Breast epithelium (tissue), 4 donors: Measurements from ENCODE around the gene HIPK4. TPM values are rescaled to one million over a fixed set of nuclear protein-coding genes. Genes with fewer than 3 reads are reported as not detected.
"Not testable (repeated sequence)": the region's sequence is repeated elsewhere in the genome, so short reads cannot be mapped to it uniquely, and the experiment has no call there.

ENCODE experiments used
- DNase-seq, 2 donors: peaks; one replicate each; pipeline ENCODE4 v3.0.0-alpha.2; 2019; ENCODE audit warnings: low spot score in 2 of 2
- H3K27ac ChIP-seq, 2 donors: fragments of 200-600 bp; sonication (generic) in 1 of 2; one replicate each; pipeline ENCODE4 v1.5.1; 2016 to 2019; ENCODE audit warnings: mild to moderate bottlenecking in 1 of 2
- H3K27me3 ChIP-seq, 2 donors: fragments of 200-600 bp; sonication (generic) in 1 of 2; one replicate each; pipeline versions ENCODE4 v1.5.1 to v1.6.0; 2017 to 2019; ENCODE audit warnings: control low read depth in 1 of 2, mild to moderate bottlenecking in 1 of 2
- H3K36me3 ChIP-seq: fragments of 200-600 bp; one replicate; pipeline ENCODE4 v1.5.1; 2019
- H3K4me1 ChIP-seq, 2 donors: fragments of 200-600 bp; sonication (generic); one replicate each; pipeline ENCODE4 v1.5.1; 2016 to 2019; ENCODE audit warnings: control low read depth in 1 of 2
- H3K4me3 ChIP-seq, 3 donors: fragments of 200-600 bp; sonication (generic); 1 replicate in 2 of 3; 2 replicates in 1 of 3; pipeline ENCODE4 v1.5.1; 2016 to 2019; ENCODE audit warnings: mild to moderate bottlenecking in 3 of 3, moderate library complexity in 2 of 3
- H3K9me3 ChIP-seq, 2 donors: fragments of 200-600 bp; sonication (generic) in 1 of 2; one replicate each; pipeline ENCODE4 v1.5.1; 2016 to 2019; ENCODE audit warnings: control low read depth in 1 of 2
- CTCF ChIP-seq, 3 donors: fragments of 450-650 bp; IDR thresholded peaks; one replicate each; pipeline ENCODE4 v1.5.1; 2016 to 2017; ENCODE audit warnings: antibody characterized with exemption in 3 of 3, mild to moderate bottlenecking in 3 of 3, moderate library complexity in 3 of 3
- POLR2A ChIP-seq: fragments of 450-650 bp; IDR thresholded peaks from one replicate; pipeline ENCODE4 v1.6.1; 2016; ENCODE audit warnings: antibody characterized with exemption, mild to moderate bottlenecking, moderate library complexity
- POLR2AphosphoS5 ChIP-seq, 3 donors: sonication (generic); formaldehyde crosslinking; IDR thresholded peaks; one replicate each; pipeline ENCODE4 v1.6.1; 2017; ENCODE audit warnings: antibody characterized with exemption in 3 of 3
- intact Hi-C: fragments of 100-400 bp; cut with DNase I; formaldehyde crosslinking; loops from one replicate; pipeline ENCODE4 v1.15.1; 2023; ENCODE audit warnings: low total_unique reads
- total RNA-seq, 3 donors: library from RNA; depleted of rRNA; stranded (reverse); fragments of >200 nt; gene quantifications; one replicate each; pipeline ENCODE4 v1.1.0, GENCODE V29; 2016

The HIPK4 gene
- total RNA-seq, 3 donors from 2014 or later, result 0.16 to 0.33 TPM; not detected in 1

GRCh38 chr19:40337107-40337506 is 52.9 kb downstream of the HIPK4 start:
- H3K4me1 ChIP-seq, result peaks cover 0 to 6% of the 10 kb centered on the region in 2 donors
- no peaks in the 10 kb centered on the region for H3K27me3 ChIP-seq
- no peaks in the 10 kb centered on the region for H3K36me3 ChIP-seq
- intact Hi-C loops, result no loop called here
- no peaks in the 10 kb centered on the region for H3K9me3 ChIP-seq
- no peak overlapping the region for H3K27ac ChIP-seq
- H3K4me3 ChIP-seq, result no peak overlapping the region
- DNase-seq, result no peak
- TF ChIP-seq POLR2A (no peak), CTCF (IDR thresholded peaks at IDR 0.05) (no peak), POLR2AphosphoS5 (IDR thresholded peaks at IDR 0.05) (no peak)

- no peaks in the 10 kb centered on the region for H3K27me3 ChIP-seq
- DNase-seq, result no peak
- TF ChIP-seq POLR2AphosphoS5 (IDR thresholded peaks at IDR 0.05), result no peak
- no peak for TF ChIP-seq POLR2A
- no peak for TF ChIP-seq CTCF (IDR thresholded peaks at IDR 0.05)
- H3K27ac ChIP-seq, result no peak overlapping the region
- no peak overlapping the region for H3K4me3 ChIP-seq
- H3K9me3 ChIP-seq, result no peaks in the 10 kb centered on the region
- peaks cover 0 to under 1% of the 10 kb centered on the region in 2 donors for H3K4me1 ChIP-seq
- no peaks in the 10 kb centered on the region for H3K36me3 ChIP-seq
- intact Hi-C loops, result loop anchor here (1.0 kb wide), 1 partner anchor 45 kb away; no protein-coding TSS in a partner anchor
Observed at GRCh38 chr19:40336601-40336900, 53.4 kb downstream of the HIPK4 start.

DNA sequence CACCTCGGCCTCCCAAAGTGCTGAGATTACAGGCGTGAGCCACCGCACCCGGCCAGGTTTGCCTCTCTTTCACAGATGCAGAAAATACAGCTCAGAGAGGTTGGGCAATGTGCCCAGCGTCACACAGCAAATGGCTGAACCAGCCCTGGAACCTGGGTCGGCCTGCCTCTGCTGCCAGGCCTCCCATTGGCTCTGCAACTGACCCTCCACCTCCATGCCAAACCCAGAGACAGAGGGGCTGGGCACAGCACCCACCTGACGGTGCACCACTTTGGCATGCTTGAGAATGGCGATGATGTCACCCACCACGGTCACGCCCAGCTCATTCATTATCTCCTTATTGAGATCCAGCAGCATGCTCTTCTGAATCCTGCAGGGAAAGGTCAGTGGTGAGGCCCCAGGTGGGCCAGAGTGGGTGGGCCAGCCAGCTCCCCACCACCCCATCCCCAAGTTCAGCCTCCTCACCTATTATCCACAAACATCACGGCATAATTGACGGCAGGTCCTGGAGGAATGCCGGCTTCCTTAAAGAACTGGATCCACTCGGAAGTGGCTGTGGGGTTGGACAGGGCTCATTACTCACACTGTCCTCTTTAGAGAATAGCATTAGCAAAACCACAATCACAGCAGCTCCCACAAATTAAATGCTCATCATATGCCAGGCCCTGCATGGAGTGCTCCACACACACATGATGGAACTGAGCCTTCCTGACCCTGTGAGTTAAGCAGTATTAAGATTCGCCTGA is 54.0 kb downstream of the HIPK4 start:
- Histone ChIP-seq H3K27ac (no peak overlapping the region), H3K4me3 (no peak overlapping the region), H3K9me3 (no peaks in the 10 kb centered on the region), H3K4me1 (no peaks in the 10 kb centered on the region), H3K27me3 (no peaks in the 10 kb centered on the region), H3K36me3 (no peaks in the 10 kb centered on the region)
- intact Hi-C loops, result loop anchor here (1.0 kb wide), 1 partner anchor 45 kb away; no protein-coding TSS in a partner anchor
- DNase-seq, result no peak
- TF ChIP-seq POLR2A (no peak), POLR2AphosphoS5 (IDR thresholded peaks at IDR 0.05) (no peak), CTCF (IDR thresholded peaks at IDR 0.05) (no peak)

DNA sequence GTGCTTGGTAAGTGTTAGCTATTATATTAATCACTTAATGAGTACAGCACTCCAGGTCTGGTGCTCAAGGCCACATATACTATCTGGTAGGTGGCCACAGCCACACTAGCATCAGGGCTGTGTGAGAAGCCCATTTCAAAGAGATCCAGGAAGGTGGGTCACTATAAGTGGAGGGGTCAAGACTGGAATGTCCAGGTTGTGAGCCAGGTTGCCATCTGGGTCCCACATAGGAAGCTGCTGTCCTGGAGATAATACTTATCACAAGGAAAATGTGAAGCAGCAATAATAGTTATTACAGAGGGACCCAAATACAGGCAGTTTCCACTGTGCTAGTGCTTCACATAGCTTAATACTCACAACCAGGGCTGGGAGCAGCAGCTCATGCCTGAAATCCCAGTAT is 54.9 kb downstream of the HIPK4 start:
- Histone ChIP-seq H3K27me3 (no peaks in the 10 kb centered on the region), H3K36me3 (no peaks in the 10 kb centered on the region), H3K4me1 (no peaks in the 10 kb centered on the region), H3K9me3 (no peaks in the 10 kb centered on the region), H3K27ac (no peak overlapping the region), H3K4me3 (no peak overlapping the region)
- TF ChIP-seq POLR2A (no peak), POLR2AphosphoS5 (IDR thresholded peaks at IDR 0.05) (no peak), CTCF (IDR thresholded peaks at IDR 0.05) (no peak)
- no peak for DNase-seq
- intact Hi-C loops, result no loop called here

DNA sequence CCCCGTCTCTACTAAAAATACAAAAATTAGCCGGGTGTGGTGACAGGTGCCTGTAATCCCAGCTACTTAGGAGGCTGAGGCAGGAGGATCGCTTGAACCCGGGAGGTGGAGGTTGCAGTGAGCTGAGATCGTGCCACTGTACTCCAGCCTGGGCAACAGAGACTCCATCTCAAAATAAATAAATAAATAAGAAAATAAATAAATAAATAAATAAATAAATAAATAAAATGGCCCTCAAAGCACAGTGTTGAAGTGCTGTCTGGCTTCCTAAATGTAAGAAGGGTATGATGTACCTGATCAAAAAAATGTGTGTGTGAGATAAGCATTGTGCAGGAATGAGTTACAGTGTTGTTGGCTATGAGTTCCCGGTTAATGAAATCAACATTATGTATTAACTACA is 56.9 kb downstream of the HIPK4 start:
- H3K4me3 ChIP-seq, H3K9me3 ChIP-seq, H3K4me1 ChIP-seq, H3K36me3 ChIP-seq, DNase-seq, intact Hi-C loops, H3K27ac ChIP-seq, H3K27me3 ChIP-seq: not testable (repeated sequence)
